HUES6 (cell line): Measurements from ENCODE around the gene CNPY1.

Experiments
- H3K27ac ChIP-seq: 2 replicates; pipeline ENCODE4 v1.7.0; 2013; ENCODE audit warnings: low read depth, mild to moderate bottlenecking, low read length, inconsistent platforms
- H3K27me3 ChIP-seq: 2 replicates; pipeline ENCODE4 v1.6.1; 2013; ENCODE audit warnings: low read length; ENCODE audit not compliant: control insufficient read depth, insufficient read depth
- H3K36me3 ChIP-seq: 2 replicates; pipeline ENCODE4 v1.6.1; 2013; ENCODE audit warnings: low read length; ENCODE audit not compliant: control insufficient read depth, insufficient read depth
- H3K4me1 ChIP-seq: 2 replicates; pipeline ENCODE4 v1.6.1; 2013; ENCODE audit warnings: low read length; ENCODE audit not compliant: control insufficient read depth, insufficient read depth
- H3K4me3 ChIP-seq: 2 replicates; pipeline ENCODE4 v1.5.1; 2013; ENCODE audit warnings: low read depth, low read length
- H3K9ac ChIP-seq: one replicate; pipeline ENCODE4 v1.6.1; 2013; ENCODE audit warnings: mild to moderate bottlenecking, low read length
- H3K9me3 ChIP-seq: 2 replicates; pipeline ENCODE4 v1.6.1; 2013; ENCODE audit warnings: low read depth, low read length; ENCODE audit not compliant: control insufficient read depth, insufficient read depth

CNPY1 gene

GRCh38 chr7:155509725-155510551 is 36.4 kb downstream of the CNPY1 start:
- Histone ChIP-seq H3K4me3 (peak overlapping the region; percentile 61), H3K27me3 (peaks cover 100% of the 10 kb centered on the region), H3K9me3 (no peaks in the 10 kb centered on the region), H3K27ac (no peak overlapping the region), H3K9ac (peak overlapping the region; percentile 15), H3K4me1 (peaks cover 33% of the 10 kb centered on the region), H3K36me3 (no peaks in the 10 kb centered on the region)

GRCh38 chr7:155509359-155509724 is 37.0 kb downstream of the CNPY1 start:
- Histone ChIP-seq H3K4me1 (peaks cover 33% of the 10 kb centered on the region), H3K36me3 (no peaks in the 10 kb centered on the region), H3K4me3 (peak overlapping the region; percentile 61), H3K27me3 (peaks cover 100% of the 10 kb centered on the region), H3K27ac (no peak overlapping the region), H3K9ac (peak overlapping the region; percentile 15), H3K9me3 (no peaks in the 10 kb centered on the region)

DNA sequence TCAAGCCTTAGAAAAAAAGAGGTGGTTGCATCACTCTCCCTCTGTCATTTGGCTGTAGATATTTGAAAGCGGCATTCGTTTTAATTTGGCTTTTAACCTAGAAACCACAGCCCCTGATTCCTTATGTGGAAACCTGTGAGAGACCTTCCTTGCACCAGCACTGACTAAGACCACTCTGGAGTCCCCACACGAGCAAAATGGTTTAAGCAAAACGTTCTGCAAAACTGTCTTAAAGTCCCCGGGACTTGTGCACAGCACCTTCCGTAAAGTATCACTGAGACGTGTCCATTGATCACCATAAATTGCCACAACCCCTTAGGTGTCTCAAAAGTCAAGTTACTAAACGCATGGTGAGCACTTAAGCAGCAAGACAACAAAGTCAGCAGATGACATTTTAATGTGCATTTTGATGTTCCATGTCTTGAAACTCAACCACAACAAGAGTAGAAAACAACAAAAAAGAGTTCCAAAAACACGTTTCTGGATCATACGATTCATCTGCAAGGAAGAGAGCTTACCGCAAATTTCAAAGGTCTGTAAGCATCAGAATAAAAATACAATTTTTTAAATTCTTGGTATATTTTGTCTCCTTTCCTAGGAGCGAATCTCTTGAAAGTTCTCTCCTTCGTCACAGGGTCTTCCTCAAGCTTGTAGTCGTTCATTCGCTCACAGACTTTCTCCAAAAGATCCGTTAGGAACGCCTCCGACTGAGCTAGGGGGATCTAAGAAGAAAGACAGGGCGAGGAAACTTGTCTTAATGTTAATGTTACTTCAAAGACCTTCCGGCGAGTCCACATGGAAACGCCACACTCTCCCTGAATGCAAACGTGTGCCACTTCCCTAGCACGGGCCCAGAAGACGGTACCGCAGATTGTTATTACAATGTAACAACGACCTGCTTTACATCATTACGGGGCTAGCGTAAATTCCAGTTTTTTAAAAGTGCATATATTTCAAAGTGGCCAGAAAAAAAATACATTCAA is 37.7 kb downstream of the CNPY1 start:
- Histone ChIP-seq H3K9ac (no peak overlapping the region), H3K27me3 (peaks cover 100% of the 10 kb centered on the region), H3K27ac (no peak overlapping the region), H3K4me3 (peak overlapping the region; percentile 61), H3K36me3 (no peaks in the 10 kb centered on the region), H3K4me1 (peaks cover 33% of the 10 kb centered on the region), H3K9me3 (no peaks in the 10 kb centered on the region)

- Histone ChIP-seq H3K4me3 (no peak overlapping the region), H3K9me3 (no peaks in the 10 kb centered on the region), H3K27me3 (peaks cover 100% of the 10 kb centered on the region), H3K9ac (no peak overlapping the region), H3K27ac (no peak overlapping the region), H3K36me3 (no peaks in the 10 kb centered on the region), H3K4me1 (peaks cover 33% of the 10 kb centered on the region)
Observed at GRCh38 chr7:155507576-155507975, 38.8 kb downstream of the CNPY1 start.

DNA sequence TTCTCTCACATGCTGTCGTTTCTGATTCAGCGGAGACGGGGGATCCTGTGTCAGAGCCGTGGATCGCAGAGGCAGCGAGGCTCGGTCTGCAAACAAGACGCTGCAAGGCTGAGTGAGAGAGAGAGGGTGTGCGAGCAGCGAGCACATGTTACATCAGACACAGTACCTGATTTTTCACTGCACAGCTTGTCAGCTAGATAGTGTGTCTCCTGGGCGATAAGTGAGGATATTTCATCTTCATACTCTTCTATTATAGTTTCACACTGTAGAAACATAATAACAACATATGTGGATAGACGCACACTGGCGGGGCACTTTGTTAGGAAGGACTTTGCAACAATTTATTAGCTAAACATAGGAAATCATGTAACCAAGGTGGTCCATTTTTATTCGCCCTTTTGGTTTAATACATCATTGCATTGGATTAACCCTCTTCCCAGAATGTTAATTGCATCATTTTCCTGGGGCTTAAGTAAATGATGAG is 39.5 kb downstream of the CNPY1 start:
- no peak overlapping the region for H3K27ac ChIP-seq
- no peak overlapping the region for H3K9ac ChIP-seq
- no peak overlapping the region for H3K4me3 ChIP-seq
- H3K9me3 ChIP-seq: no peaks in the 10 kb centered on the region
- H3K27me3 ChIP-seq: peaks cover 100% of the 10 kb centered on the region
- no peaks in the 10 kb centered on the region for H3K36me3 ChIP-seq
- H3K4me1 ChIP-seq: peaks cover 33% of the 10 kb centered on the region

DNA sequence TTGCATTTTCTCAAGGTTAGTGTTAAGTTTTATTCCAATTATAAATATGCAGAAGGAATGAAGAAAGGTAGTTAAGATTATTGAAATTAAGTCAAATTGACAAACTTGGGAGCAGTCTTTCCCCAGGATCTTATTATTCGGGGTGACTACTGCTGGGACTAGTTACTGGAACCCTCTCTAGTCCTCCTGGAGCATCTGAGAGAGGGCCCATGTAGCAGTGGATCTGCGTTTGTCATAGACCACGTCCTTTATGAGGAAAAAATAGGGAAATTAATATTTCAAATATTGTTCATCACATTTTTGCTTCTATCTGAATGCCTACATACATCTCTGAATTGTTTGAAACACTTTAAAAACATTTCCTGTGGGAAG is 41.0 kb downstream of the CNPY1 start:
- Histone ChIP-seq H3K4me1 (peaks cover 26% of the 10 kb centered on the region), H3K27ac (no peak overlapping the region), H3K27me3 (peaks cover 100% of the 10 kb centered on the region), H3K9me3 (no peaks in the 10 kb centered on the region), H3K36me3 (no peaks in the 10 kb centered on the region), H3K9ac (no peak overlapping the region), H3K4me3 (no peak overlapping the region)

GRCh38 chr7:155497149-155497901 is 49.0 kb downstream of the CNPY1 start:
- Histone ChIP-seq H3K9me3 (no peaks in the 10 kb centered on the region), H3K4me3 (no peak overlapping the region), H3K4me1 (peaks cover 4% of the 10 kb centered on the region; the same call in 1 of the 2 replicates), H3K36me3 (no peaks in the 10 kb centered on the region), H3K27me3 (peaks cover 85% of the 10 kb centered on the region), H3K27ac (no peak overlapping the region), H3K9ac (no peak overlapping the region)

GRCh38 chr7:155496267-155497005 is 49.9 kb downstream of the CNPY1 start:
- H3K36me3 ChIP-seq: no peaks in the 10 kb centered on the region
- H3K4me1 ChIP-seq: peaks cover 8% of the 10 kb centered on the region
- no peak overlapping the region for H3K9ac ChIP-seq
- H3K27ac ChIP-seq: no peak overlapping the region
- no peaks in the 10 kb centered on the region for H3K9me3 ChIP-seq
- no peak overlapping the region for H3K4me3 ChIP-seq
- H3K27me3 ChIP-seq: peaks cover 85% of the 10 kb centered on the region

DNA sequence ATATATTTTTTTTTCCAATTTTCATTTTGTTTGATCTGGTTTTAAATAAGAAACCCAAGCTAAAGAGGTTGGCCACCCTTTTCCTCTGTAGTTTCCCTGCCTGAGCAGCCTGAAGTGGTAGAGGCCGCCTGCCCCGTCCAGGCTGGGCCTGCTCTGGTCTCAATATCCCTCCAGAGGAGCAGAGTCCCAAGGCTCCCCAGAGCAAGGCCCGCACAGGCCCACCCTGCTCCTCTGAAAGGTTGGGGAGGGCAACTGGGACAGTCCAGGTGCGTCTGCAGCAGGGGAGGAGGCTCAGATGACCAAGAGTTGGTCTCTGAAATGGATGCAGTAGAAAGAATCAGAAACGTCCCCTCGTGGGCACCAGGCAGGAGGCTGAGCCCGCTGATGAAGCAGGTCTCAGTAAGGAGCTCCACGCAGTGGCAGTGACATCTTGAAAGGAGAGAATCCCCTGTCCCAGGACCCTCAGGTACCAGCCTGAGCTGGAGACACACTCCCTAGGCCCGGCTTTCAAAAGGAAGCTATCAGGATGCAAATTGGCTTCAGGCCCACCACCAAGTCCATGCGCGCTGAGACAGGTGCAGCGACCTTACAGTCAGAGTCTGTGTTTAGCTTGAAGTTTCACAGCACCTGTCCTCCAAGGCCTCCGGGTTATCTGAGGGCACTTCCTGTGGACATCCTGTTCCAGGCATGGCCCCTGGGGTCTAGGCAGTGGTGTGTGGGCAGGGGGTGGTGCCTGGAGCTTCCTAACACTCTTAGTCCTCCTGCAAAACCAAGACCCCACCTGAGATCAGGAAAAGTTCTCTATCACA is 50.7 kb downstream of the CNPY1 start:
- Histone ChIP-seq H3K36me3 (no peaks in the 10 kb centered on the region), H3K27me3 (peaks cover 85% of the 10 kb centered on the region), H3K9ac (no peak overlapping the region), H3K4me1 (peaks cover 14% of the 10 kb centered on the region), H3K27ac (no peak overlapping the region), H3K9me3 (no peaks in the 10 kb centered on the region), H3K4me3 (no peak overlapping the region)
